HL-60/S4 treated with phorbol 12-myristate 13-acetate at 8.2 ng/mL for 4 days and 3 days (cell line): ENCODE data around the gene PRKCA.

Source experiments
- in situ Hi-C: fragments of 300-500 bp; cut with MboI; formaldehyde crosslinking; loops from 2 replicates; pipeline ENCODE4 v1.15.0; 2022; ENCODE audit warnings: low sequenced_read_pairs

The PRKCA gene

GRCh38 chr17:66749217-66749832, 446.9 kb downstream of the PRKCA start:
- in situ Hi-C loops = no loop called here

GRCh38 chr17:66750116-66750515, 447.7 kb downstream of the PRKCA start:
- in situ Hi-C loops = no loop called here

- in situ Hi-C loops = no loop called here
These were observed 448.5 kb downstream of the PRKCA start for GRCh38 chr17:66750781-66751543.

- in situ Hi-C loops = no loop called here
These were observed 449.4 kb downstream of the PRKCA start for GRCh38 chr17:66751771-66752170.

GRCh38 chr17:66752411-66752810, 450.0 kb downstream of the PRKCA start:
- in situ Hi-C loops = no loop called here

- in situ Hi-C loops = no loop called here
These were observed 450.9 kb downstream of the PRKCA start for GRCh38 chr17:66753126-66753920.

GRCh38 chr17:66755101-66755943, 452.9 kb downstream of the PRKCA start:
- in situ Hi-C loops = no loop called here

GRCh38 chr17:66755944-66756290, 453.5 kb downstream of the PRKCA start:
- in situ Hi-C loops = no loop called here

GRCh38 chr17:66760324-66760723, 457.9 kb downstream of the PRKCA start:
- in situ Hi-C loops = no loop called here

- in situ Hi-C loops = no loop called here
These were observed 459.9 kb downstream of the PRKCA start for GRCh38 chr17:66762276-66762675.

- in situ Hi-C loops = no loop called here
These were observed 460.6 kb downstream of the PRKCA start for GRCh38 chr17:66763056-66763455.

- in situ Hi-C loops = no loop called here
These were observed 462.1 kb downstream of the PRKCA start for GRCh38 chr17:66764506-66764905.

GRCh38 chr17:66767154-66767933, 464.9 kb downstream of the PRKCA start:
- in situ Hi-C loops = no loop called here

GRCh38 chr17:66769911-66770310, 467.5 kb downstream of the PRKCA start:
- in situ Hi-C loops = no loop called here

GRCh38 chr17:66772148-66772812, 469.9 kb downstream of the PRKCA start:
- in situ Hi-C loops = no loop called here

GRCh38 chr17:66775271-66775670, 472.9 kb downstream of the PRKCA start:
- in situ Hi-C loops = no loop called here

- in situ Hi-C loops = no loop called here
These were observed 473.5 kb downstream of the PRKCA start for GRCh38 chr17:66775881-66776400.

- in situ Hi-C loops = no loop called here
These were observed 474.7 kb downstream of the PRKCA start for GRCh38 chr17:66776999-66777688.

GRCh38 chr17:66777689-66778225, 475.3 kb downstream of the PRKCA start:
- in situ Hi-C loops = no loop called here
